HG02798 (cell line): ENCODE results near the gene CXorf58.
A peak's percentile ranks its signal among the peaks of the same experiment; 100 is the strongest.
"Not testable (repeated sequence)": the region's sequence is repeated elsewhere in the genome, so short reads cannot be mapped to it uniquely, and the experiment has no call there.

ENCODE experiments used
- ATAC-seq: cut with Tn5 transposase; IDR thresholded peaks from one replicate; pipeline ENCODE4 v1.9.1; 2021; ENCODE audit warnings: mild to moderate bottlenecking; ENCODE audit not compliant: unreplicated experiment, poor library complexity

The CXorf58 gene, protein sequence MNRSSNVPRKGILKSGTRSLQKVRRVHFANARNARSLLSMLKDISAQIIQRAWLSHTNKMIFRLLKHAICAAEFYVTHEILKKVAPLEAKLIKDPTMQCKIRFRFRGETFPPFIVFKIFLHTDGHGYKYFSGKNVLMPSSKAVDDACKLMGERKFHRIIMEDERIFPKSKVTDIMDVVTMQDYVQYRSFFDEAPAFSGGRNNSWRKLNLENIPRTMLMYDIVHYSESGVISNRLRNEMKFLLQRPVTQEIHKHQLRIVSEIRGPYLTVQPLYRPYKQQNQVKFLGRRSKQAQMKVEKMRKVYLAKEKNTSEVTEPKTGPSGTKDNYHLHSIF

GRCh38 chrX:23907498-23908218 is at the start of gene CXorf58, which contains the start of gene APOO:
Gene CXorf58 (plus strand): TSS chrX:23908006. CDS start chrX:23910303, 2,297 bp downstream.
Gene APOO (minus strand): TSS chrX:23907938. CDS start chrX:23907702, 236 bp downstream.
- peak; percentile 94 for ATAC-seq

DNA sequence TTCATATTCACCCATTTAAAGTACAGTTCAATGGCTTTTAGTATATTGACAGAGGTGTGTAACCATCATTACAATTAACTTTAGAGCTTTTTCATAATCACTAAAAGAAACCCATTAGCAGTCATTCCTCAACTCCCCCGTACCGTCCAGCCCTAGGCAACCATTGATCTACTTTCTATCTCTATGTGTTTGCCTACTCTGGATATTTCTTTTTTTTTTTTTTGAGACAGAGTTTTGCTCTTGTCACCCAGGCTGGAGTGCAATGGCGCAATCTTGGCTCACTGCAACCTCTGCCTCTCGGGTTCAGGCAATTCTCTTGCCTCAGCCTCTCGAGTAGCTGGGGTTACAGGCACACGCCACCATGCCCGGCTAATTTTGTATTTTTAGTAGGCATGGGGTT is 48.6 kb upstream of the CXorf58 start:
- ATAC-seq: not testable (repeated sequence)

DNA sequence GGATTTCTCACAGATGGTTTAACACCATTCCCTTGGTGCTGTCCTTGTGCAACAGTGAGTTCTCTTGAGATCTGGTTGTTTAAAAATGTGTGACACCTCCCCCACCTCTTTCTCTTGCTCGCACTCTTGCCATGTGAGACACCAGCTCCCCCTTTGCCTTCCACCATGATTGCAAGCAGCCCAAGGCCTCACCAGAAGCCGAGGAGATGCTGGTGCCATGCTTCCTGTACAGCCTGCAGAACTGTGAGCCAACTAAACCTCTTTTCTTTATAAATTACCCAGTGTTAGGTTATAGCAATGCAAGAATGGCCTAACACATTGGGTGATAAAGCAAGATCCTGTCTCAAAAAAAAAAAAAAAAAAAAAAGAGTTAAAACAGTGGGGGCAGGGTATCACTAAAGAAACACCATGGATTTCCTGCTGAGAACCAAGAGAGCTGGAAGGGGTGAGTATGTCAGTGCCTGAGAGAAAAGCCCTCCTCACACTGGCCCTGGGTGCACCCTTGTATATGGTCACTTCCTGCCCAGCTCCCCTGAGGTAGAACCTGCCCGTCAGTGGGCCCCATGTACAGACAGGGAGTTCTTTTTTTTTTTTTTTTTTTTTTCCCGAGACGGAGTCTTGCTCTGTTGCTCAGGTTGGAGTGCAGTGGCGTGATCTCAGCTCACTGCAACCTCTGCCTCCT is 46.5 kb upstream of the CXorf58 start:
- no peak for ATAC-seq

DNA sequence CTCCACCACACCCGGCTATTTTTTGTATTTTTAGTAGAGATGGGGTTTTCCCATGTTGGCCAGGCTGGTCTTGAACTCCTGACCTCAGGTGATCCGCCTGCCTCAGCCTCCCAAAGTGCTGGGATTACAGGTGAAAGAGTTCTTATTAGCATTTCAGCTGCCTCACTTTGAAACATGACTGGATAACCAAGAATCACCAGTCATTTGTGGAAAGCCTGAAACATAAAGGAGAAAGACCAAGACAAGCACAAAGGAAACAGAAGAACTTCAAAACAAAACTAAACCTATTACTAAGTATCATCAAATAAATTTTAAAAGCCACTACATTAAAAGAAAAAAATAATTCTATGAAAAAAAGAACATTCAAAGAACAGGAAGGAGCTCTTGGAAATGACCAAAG is 45.9 kb upstream of the CXorf58 start:
- ATAC-seq: not testable (repeated sequence)

- no peak for ATAC-seq
These were observed 43.0 kb upstream of the CXorf58 start for GRCh38 chrX:23864742-23865326.

GRCh38 chrX:23870041-23870440 is 37.8 kb upstream of the CXorf58 start:
- ATAC-seq: no peak

DNA sequence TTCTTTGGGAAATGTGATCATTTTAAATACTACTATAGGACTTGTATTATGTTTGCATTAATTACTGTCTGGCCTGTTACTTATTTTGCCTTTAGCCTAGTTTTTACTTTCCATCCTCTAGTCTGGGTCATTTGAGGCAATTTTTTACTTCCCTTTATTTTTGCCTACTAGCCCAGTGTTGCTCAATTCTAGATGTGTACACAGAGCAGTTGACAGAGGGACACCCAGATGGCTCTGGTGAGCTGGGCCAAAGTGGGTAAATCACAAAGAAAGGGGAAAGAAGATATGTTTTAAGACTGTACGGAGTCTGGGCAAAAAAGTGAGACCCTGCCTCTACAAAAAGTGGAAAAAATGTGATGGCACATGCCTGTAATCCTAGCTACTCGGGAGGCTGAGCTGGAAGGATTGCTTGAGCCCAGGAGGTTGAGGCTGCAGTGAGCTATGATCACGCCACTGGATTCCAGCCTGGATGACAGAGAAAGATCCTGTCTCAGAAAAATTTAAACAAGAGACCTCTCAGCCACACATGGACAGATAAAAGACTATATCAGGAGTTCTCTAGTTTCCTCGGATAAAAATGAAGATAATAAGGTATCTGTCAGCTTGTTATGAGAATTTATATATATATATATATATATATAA is 35.8 kb upstream of the CXorf58 start:
- ATAC-seq: no peak

- no peak for ATAC-seq
These were observed 28.3 kb upstream of the CXorf58 start for GRCh38 chrX:23879380-23880090.

GRCh38 chrX:23883737-23884354 is 24.0 kb upstream of the CXorf58 start:
- ATAC-seq: no peak

- no peak for ATAC-seq
These were observed 23.3 kb upstream of the CXorf58 start for GRCh38 chrX:23884427-23885024.

DNA sequence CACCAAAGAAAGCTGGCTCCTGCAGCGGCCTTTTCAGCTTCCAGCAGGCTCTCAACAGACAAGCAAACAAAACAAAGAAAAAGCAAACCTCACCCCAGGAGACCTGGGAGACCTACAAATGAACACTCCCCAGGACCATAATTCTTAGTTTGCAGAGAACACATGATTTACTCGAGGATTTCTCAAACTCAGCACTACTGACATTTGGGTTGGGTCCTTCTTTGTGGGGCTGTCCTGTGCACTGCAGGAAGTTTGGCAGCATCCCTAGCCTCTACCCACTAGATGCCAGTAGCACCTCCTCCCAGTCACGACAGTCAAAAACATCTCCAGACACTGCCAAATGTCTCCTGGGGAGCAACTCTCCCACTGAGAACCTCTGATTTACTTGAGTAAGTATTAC is 22.0 kb upstream of the CXorf58 start:
- no peak for ATAC-seq

- no peak for ATAC-seq
These were observed 20.4 kb upstream of the CXorf58 start for GRCh38 chrX:23887451-23887850.

GRCh38 chrX:23887918-23888317 is 19.9 kb upstream of the CXorf58 start:
- no peak for ATAC-seq

DNA sequence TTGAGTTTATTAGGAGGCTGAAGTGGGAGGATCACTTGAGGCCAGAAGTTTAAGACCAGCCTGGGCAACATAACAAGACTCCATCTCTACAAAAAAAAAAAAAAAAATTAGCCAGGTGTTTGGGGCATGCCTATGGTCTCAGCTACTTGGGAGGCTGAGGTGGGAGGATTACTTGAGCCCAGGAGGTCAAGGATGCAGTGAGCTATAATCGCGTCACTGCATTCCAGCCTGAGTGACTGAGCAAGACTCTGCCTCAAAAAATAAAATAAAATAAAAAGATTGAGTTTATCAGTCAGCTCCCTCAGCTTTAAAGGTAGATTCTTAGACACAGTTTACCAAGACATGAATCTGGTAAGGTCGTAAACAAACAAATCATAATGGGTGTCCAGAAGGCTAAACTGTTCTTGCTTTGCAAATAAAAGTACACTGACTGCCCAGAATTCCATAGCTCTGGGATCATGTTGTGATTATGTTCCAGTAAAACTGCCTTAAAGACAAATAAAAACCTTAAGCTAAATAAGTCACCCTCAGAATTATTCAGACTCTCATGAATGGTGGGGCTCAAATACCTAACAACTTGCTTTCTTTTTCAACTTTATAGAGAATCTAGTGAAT is 18.8 kb upstream of the CXorf58 start:
- no peak for ATAC-seq

GRCh38 chrX:23890933-23891332 is 16.9 kb upstream of the CXorf58 start:
- ATAC-seq: no peak

DNA sequence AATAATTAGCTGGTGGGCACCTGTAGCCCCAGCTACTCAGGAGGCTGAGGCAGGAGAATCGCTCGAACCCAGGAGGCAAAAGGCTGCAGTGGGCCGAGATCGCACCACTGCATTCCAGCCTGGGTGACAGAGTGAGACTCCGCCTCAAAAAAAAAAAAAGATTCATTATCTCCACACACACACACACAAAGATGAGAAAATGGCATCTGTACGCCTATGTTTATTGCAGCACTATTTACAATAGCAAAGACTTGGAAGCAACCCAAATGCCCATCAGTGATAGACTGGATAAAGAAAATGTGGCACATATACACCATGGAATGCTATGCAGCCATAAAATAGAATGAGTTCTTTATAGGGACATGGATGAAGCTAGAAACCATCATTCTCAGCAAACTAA is 12.8 kb upstream of the CXorf58 start:
- not testable (repeated sequence) for ATAC-seq

DNA sequence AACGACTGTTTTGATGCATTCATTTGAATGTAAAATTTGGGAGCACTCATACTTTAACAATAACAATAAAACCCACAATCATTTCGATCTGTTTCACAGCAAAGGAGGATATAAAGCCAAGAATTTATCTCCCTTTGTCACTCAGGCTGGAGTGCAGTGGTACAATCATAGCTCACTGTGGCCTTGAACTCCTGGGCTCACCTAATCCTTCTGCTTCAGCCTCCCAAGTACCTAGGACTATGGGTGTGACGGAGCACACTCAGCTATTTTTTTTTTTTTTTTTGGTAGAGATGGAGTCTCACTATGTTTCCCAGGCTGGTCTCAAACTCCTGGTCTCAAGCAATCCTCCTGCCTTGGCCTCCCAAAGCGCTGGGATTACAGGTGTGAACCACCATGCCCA is 11.3 kb upstream of the CXorf58 start:
- ATAC-seq: not testable (repeated sequence)

DNA sequence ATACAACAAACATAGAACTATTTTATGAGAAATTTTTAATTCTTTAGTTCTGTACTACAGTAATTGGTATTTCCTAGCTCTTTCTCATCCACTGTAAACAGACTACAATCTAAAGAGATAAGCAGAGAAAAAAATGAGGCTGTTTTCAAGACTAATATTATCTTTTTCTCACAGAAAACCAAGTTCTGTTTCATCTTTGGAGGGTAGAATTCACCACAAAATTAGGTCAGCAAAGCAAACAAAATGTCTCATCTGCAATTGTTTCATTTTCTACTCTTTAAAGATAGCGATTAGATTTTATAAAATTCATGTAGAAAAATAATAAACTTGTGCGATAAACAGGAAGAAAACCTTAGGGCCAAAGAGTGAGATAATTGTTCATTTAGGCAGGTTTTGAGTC is 10.8 kb upstream of the CXorf58 start:
- ATAC-seq: no peak
